T-cell (primary cell): Measurements from ENCODE around the gene LRRC40. TPM values are rescaled to one million over a fixed set of nuclear protein-coding genes. Genes with fewer than 3 reads are reported as not detected.
"Not testable (repeated sequence)": the region's sequence is repeated elsewhere in the genome, so short reads cannot be mapped to it uniquely, and the experiment has no call there.

ENCODE experiments used
- ATAC-seq, 4 experiments: fragments of 200-7000 bp in 3 of 4; fragments of 150-1000 bp in 1 of 4; cut with Tn5 transposase; replicated peaks in 1 of 4; 1 replicate in 3 of 4; 2 replicates in 1 of 4; pipeline ENCODE4 v1.10.0; 2021; ENCODE audit warnings: moderate library complexity in 3 of 4, mild to moderate bottlenecking in 2 of 4, moderate number of reproducible peaks in 1 of 4
- CTCF ChIA-PET, 2 donors: fragments of 300-600 bp; sonication (Branson Sonifier 250); formaldehyde crosslinking; loops; one replicate each; lab custom pipeline; 2022; ENCODE audit warnings: antibody characterized with exemption in 2 of 2; lab: Charles Lee
- POLR2A ChIA-PET, 2 donors: fragments of 300-600 bp; sonication (Branson Sonifier 250); formaldehyde crosslinking; loops; one replicate each; lab custom pipeline; 2022; ENCODE audit warnings: antibody characterized with exemption in 2 of 2; lab: Charles Lee
- DNase-seq, 35 experiments: peaks; one replicate each; pipeline versions ENCODE4 v3.0.0 to v3.0.0-alpha.2; 2013 to 2023
- H3K27ac ChIP-seq: one replicate; pipeline ENCODE4 v1.5.1; 2013; ENCODE audit warnings: low read length
- H3K27me3 ChIP-seq, 2 experiments: replicated peaks in 1 of 2; 1 replicate in 1 of 2; 2 replicates in 1 of 2; pipeline versions ENCODE4 v1.6.1 to v1.7.0; 2013; ENCODE audit warnings: low read length in 1 of 2, mixed read lengths in 1 of 2; ENCODE audit not compliant: control insufficient read depth in 2 of 2, insufficient read depth in 2 of 2; ENCODE audit errors: extremely low read depth in 1 of 2
- H3K36me3 ChIP-seq, 2 donors: 1 replicate in 1 of 2; 2 replicates in 1 of 2; pipeline versions ENCODE4 v1.6.1 to v1.7.0; 2013; ENCODE audit warnings: low read length in 1 of 2; ENCODE audit not compliant: control insufficient read depth in 2 of 2, insufficient read depth in 1 of 2; ENCODE audit errors: extremely low read depth in 1 of 2
- H3K4me1 ChIP-seq, 2 experiments: 1 replicate in 1 of 2; 2 replicates in 1 of 2; pipeline versions ENCODE4 v1.6.1 to v1.7.0; 2013; ENCODE audit warnings: low read length in 2 of 2, mixed read lengths in 1 of 2; ENCODE audit not compliant: insufficient read depth in 2 of 2, control insufficient read depth in 1 of 2; ENCODE audit errors: extremely low read depth in 1 of 2
- H3K4me3 ChIP-seq, 2 donors: 1 replicate in 1 of 2; 2 replicates in 1 of 2; pipeline versions ENCODE4 v1.5.1 to v1.7.0; 2013; ENCODE audit warnings: mild to moderate bottlenecking in 2 of 2, low read length in 1 of 2, moderate library complexity in 1 of 2; ENCODE audit not compliant: control insufficient read depth in 1 of 2; ENCODE audit errors: extremely low read depth in 1 of 2
- H3K9me3 ChIP-seq: 2 replicates; pipeline ENCODE4 v1.7.0; 2013
- H3K27ac Mint-ChIP-seq, 2 donors: one replicate each; pipeline ENCODE4 v1.8.0; 2020 to 2021; ENCODE audit warnings: mild to moderate bottlenecking in 2 of 2, mixed read lengths in 2 of 2
- H3K27me3 Mint-ChIP-seq, 2 donors: one replicate each; pipeline ENCODE4 v1.8.0; 2021 to 2022; ENCODE audit warnings: mixed read lengths in 2 of 2
- H3K36me3 Mint-ChIP-seq: one replicate; pipeline ENCODE4 v1.8.0; 2021; ENCODE audit warnings: mixed read lengths
- H3K4me1 Mint-ChIP-seq, 3 donors: one replicate each; pipeline ENCODE4 v1.8.0; 2020 to 2022; ENCODE audit warnings: mixed read lengths in 3 of 3, mild to moderate bottlenecking in 1 of 3
- H3K4me3 Mint-ChIP-seq, 3 donors: one replicate each; pipeline ENCODE4 v1.8.0; 2020 to 2022; ENCODE audit warnings: mild to moderate bottlenecking in 3 of 3, mixed read lengths in 3 of 3, moderate library complexity in 3 of 3
- H3K9me3 Mint-ChIP-seq, 3 donors: one replicate each; pipeline ENCODE4 v1.8.0; 2020 to 2022; ENCODE audit warnings: mixed read lengths in 3 of 3
- WGBS: methylation state at CpG from one replicate; pipeline ENCODE4 v1.1.5; 2013; ENCODE audit warnings: missing lambda C conversion rate; ENCODE audit not compliant: insufficient coverage; 5-methylcytosine and 5-hydroxymethylcytosine counted together
- total RNA-seq, 35 experiments: library from RNA in 6 of 35; stranded (reverse) in 6 of 35; fragments of 120-200 nt in 1 of 35; gene quantifications; one replicate each; pipeline versions ENCODE4 v1.2.1 to v1.2.4 and lab custom pipeline; 2013 to 2026

The LRRC40 gene
- total RNA-seq, 5 donors from 2014 or later (not counting 1 experiment from before 2014, with no cell fraction given) = 9.7 to 11.3 (median 10.8) TPM

GRCh38 chr1:70190180-70190579, 15.2 kb downstream of the LRRC40 start:
- DNase-seq = no peak
- Histone ChIP-seq H3K4me1 (no peaks in the 10 kb centered on the region), H3K27me3 (no peaks in the 10 kb centered on the region), H3K9me3 (no peaks in the 10 kb centered on the region), H3K4me3 (no peak overlapping the region), H3K36me3 (peaks cover 0 to 5% of the 10 kb centered on the region in 2 donors), H3K27ac (no peak overlapping the region)
- Mint-ChIP-seq H3K4me1 (peaks cover 4 to 17% (median 17%) of the 10 kb centered on the region in 3 donors), H3K27me3 (no peaks in the 10 kb centered on the region), H3K4me3 (no peak overlapping the region), H3K9me3 (no peaks in the 10 kb centered on the region), H3K36me3 (peaks cover 34% of the 10 kb centered on the region), H3K27ac (no peak overlapping the region)
- POLR2A ChIA-PET = interaction anchor here (0.7 to 1.0 kb wide), 4 partner anchors 16 to 165 kb away, joined by 3 to 4 read pairs (median 3); partner anchors contain the start of gene ANKRD13C (in 1 of the 2)
- CTCF ChIA-PET = no interaction called here
- ATAC-seq = no peak

GRCh38 chr1:70188522-70188921, 16.9 kb downstream of the LRRC40 start:
- Mint-ChIP-seq H3K4me3 (no peak overlapping the region), H3K36me3 (peaks cover 39% of the 10 kb centered on the region), H3K27me3 (no peaks in the 10 kb centered on the region), H3K9me3 (no peaks in the 10 kb centered on the region), H3K27ac (no peak overlapping the region), H3K4me1 (peaks cover 4 to 17% (median 17%) of the 10 kb centered on the region in 3 donors)
- POLR2A ChIA-PET = no interaction called here
- DNase-seq (no peak), ATAC-seq (no peak)
- Histone ChIP-seq H3K4me3 (no peak overlapping the region), H3K9me3 (no peaks in the 10 kb centered on the region), H3K36me3 (peaks cover 0 to 11% of the 10 kb centered on the region in 2 donors), H3K4me1 (no peaks in the 10 kb centered on the region), H3K27ac (no peak overlapping the region), H3K27me3 (no peaks in the 10 kb centered on the region)
- CTCF ChIA-PET = no interaction called here
- no CpG with 5 or more reads among the region's 2 CpGs for WGBS

- H3K27me3 Mint-ChIP-seq, DNase-seq, H3K27ac ChIP-seq, H3K4me1 Mint-ChIP-seq, H3K4me3 ChIP-seq, ATAC-seq, H3K4me1 ChIP-seq, CTCF ChIA-PET, H3K4me3 Mint-ChIP-seq, POLR2A ChIA-PET, H3K27ac Mint-ChIP-seq, H3K9me3 Mint-ChIP-seq, H3K27me3 ChIP-seq, H3K9me3 ChIP-seq: not testable (repeated sequence)
- 100% methylated on average over 1 of the region's 3 CpGs for WGBS
- H3K36me3 ChIP-seq = peaks cover 0 to 11% of the 10 kb centered on the region in 2 donors
- H3K36me3 Mint-ChIP-seq = peaks cover 36% of the 10 kb centered on the region
Observed at GRCh38 chr1:70185181-70185580, 20.2 kb downstream of the LRRC40 start.

- CTCF ChIA-PET = no interaction called here
- ATAC-seq = no peak
- no peaks in the 10 kb centered on the region for H3K9me3 Mint-ChIP-seq
Observed at GRCh38 chr1:70171512-70171911, 33.9 kb downstream of the LRRC40 start.

GRCh38 chr1:70169018-70169839, 36.1 kb downstream of the LRRC40 start:
- peaks cover 52% of the 10 kb centered on the region for H3K36me3 Mint-ChIP-seq

More at GRCh38 chr1:70171512-70171911, 33.9 kb downstream of the LRRC40 start:
- peaks cover 0 to 11% (median 0%) of the 10 kb centered on the region in 3 donors for H3K4me1 Mint-ChIP-seq
- no peaks in the 10 kb centered on the region for H3K27me3 ChIP-seq
- H3K4me1 ChIP-seq = no peaks in the 10 kb centered on the region
- H3K36me3 ChIP-seq = peaks cover 0 to 17% of the 10 kb centered on the region in 2 donors
- no peak for DNase-seq
- H3K9me3 ChIP-seq = no peaks in the 10 kb centered on the region
- no peak overlapping the region for H3K4me3 ChIP-seq
- no CpG with 5 or more reads among the region's 1 CpG for WGBS
- POLR2A ChIA-PET = interaction anchor here in 1 of 2 donors (0.6 kb wide), 1 partner anchor 87 kb away, joined by 3 read pairs; no protein-coding TSS in a partner anchor
- no peak overlapping the region for H3K27ac Mint-ChIP-seq
- peaks cover 50% of the 10 kb centered on the region for H3K36me3 Mint-ChIP-seq
- H3K27me3 Mint-ChIP-seq = no peaks in the 10 kb centered on the region
- H3K4me3 Mint-ChIP-seq = no peak overlapping the region
- H3K27ac ChIP-seq = no peak overlapping the region

GRCh38 chr1:70168283-70168682, 37.1 kb downstream of the LRRC40 start:
- Mint-ChIP-seq H3K27me3 (no peaks in the 10 kb centered on the region), H3K4me1 (peaks cover 0 to 11% (median 0%) of the 10 kb centered on the region in 3 donors), H3K4me3 (no peak overlapping the region), H3K9me3 (no peaks in the 10 kb centered on the region), H3K36me3 (peaks cover 50% of the 10 kb centered on the region), H3K27ac (no peak overlapping the region)
- H3K36me3 ChIP-seq = peaks cover 0 to 21% of the 10 kb centered on the region in 2 donors
- H3K4me1 ChIP-seq = no peaks in the 10 kb centered on the region
- ChIA-PET CTCF (no interaction called here), POLR2A (no interaction called here)
- no peak for DNase-seq
- H3K27me3 ChIP-seq = no peaks in the 10 kb centered on the region
- H3K9me3 ChIP-seq = no peaks in the 10 kb centered on the region
- no peak overlapping the region for H3K4me3 ChIP-seq
- no peak for ATAC-seq
- no peak overlapping the region for H3K27ac ChIP-seq

More at GRCh38 chr1:70169018-70169839, 36.1 kb downstream of the LRRC40 start:
- H3K4me3 Mint-ChIP-seq = no peak overlapping the region
- H3K9me3 ChIP-seq = no peaks in the 10 kb centered on the region
- DNase-seq (no peak), ATAC-seq (no peak)
- peaks cover 0 to 11% (median 0%) of the 10 kb centered on the region in 3 donors for H3K4me1 Mint-ChIP-seq
- ChIA-PET CTCF (interaction anchor here (0.6 kb wide), 2 partner anchors 22 to 77 kb away, joined by 3 to 5 read pairs; no protein-coding TSS in a partner anchor), POLR2A (no interaction called here)
- peaks cover 0 to 19% of the 10 kb centered on the region in 2 donors for H3K36me3 ChIP-seq
- no peaks in the 10 kb centered on the region for H3K27me3 Mint-ChIP-seq
- WGBS = 92% methylated on average over 2 of the region's 5 CpGs
- H3K4me1 ChIP-seq = no peaks in the 10 kb centered on the region
- no peak overlapping the region for H3K27ac ChIP-seq
- no peaks in the 10 kb centered on the region for H3K27me3 ChIP-seq
- no peak overlapping the region for H3K4me3 ChIP-seq
- H3K9me3 Mint-ChIP-seq = no peaks in the 10 kb centered on the region
- H3K27ac Mint-ChIP-seq = no peak overlapping the region
